Measurements from ENCODE around the gene TH.
"Not testable (repeated sequence)": the region's sequence is repeated elsewhere in the genome, so short reads cannot be mapped to it uniquely, and the experiment has no call there.

TH gene

GRCh38 chr11:2129699-2130366, 41.8 kb downstream of the TH start:
- no peak for DNase-seq (ENCODE audit: low spot score)

GRCh38 chr11:2129308-2129698, 42.3 kb downstream of the TH start:
- no peak for DNase-seq (ENCODE audit: low spot score)

GRCh38 chr11:2128511-2129307, 42.9 kb downstream of the TH start:
- no peak for DNase-seq (ENCODE audit: low spot score)

- DNase-seq (ENCODE audit: low spot score), result no peak
Measured at GRCh38 chr11:2128130-2128510, 43.5 kb downstream of the TH start.

GRCh38 chr11:2127482-2128129, 44.0 kb downstream of the TH start:
- DNase-seq (ENCODE audit: low spot score), result no peak

GRCh38 chr11:2126520-2127085, 45.0 kb downstream of the TH start:
- DNase-seq (ENCODE audit: low spot score), result no peak

GRCh38 chr11:2124736-2125484, 46.7 kb downstream of the TH start:
- DNase-seq (ENCODE audit: low spot score), result not testable (repeated sequence)

GRCh38 chr11:2123628-2123960, 48.0 kb downstream of the TH start:
- no peak for DNase-seq (ENCODE audit: low spot score)

GRCh38 chr11:2122907-2123627, 48.5 kb downstream of the TH start:
- no peak for DNase-seq (ENCODE audit: low spot score)

GRCh38 chr11:2122222-2122906, 49.3 kb downstream of the TH start:
- DNase-seq (ENCODE audit: low spot score), result no peak

- no peak for DNase-seq (ENCODE audit: low spot score)
Measured at GRCh38 chr11:2121227-2122130, 50.1 kb downstream of the TH start.

GRCh38 chr11:2120359-2121100, 51.1 kb downstream of the TH start:
- no peak for DNase-seq (ENCODE audit: low spot score)

GRCh38 chr11:2118677-2119076, 52.9 kb downstream of the TH start:
- no peak for DNase-seq (ENCODE audit: low spot score)

- no peak for DNase-seq (ENCODE audit: low spot score)
Measured at GRCh38 chr11:2116680-2117079, 54.9 kb downstream of the TH start.

- no peak for DNase-seq (ENCODE audit: low spot score)
Measured at GRCh38 chr11:2115308-2115707, 56.3 kb downstream of the TH start.

- no peak for DNase-seq (ENCODE audit: low spot score)
Measured at GRCh38 chr11:2114430-2115241, 57.0 kb downstream of the TH start.
